ENCODE data around the gene AFAP1L2. TPM values are rescaled to one million over a fixed set of nuclear protein-coding genes. Genes with fewer than 3 reads are reported as not detected.

The AFAP1L2 gene
- polyA plus RNA-seq, 6 donors from 2014 or later, result 1.9 to 4.3 (median 3.3) TPM; not detected in 1

DNA sequence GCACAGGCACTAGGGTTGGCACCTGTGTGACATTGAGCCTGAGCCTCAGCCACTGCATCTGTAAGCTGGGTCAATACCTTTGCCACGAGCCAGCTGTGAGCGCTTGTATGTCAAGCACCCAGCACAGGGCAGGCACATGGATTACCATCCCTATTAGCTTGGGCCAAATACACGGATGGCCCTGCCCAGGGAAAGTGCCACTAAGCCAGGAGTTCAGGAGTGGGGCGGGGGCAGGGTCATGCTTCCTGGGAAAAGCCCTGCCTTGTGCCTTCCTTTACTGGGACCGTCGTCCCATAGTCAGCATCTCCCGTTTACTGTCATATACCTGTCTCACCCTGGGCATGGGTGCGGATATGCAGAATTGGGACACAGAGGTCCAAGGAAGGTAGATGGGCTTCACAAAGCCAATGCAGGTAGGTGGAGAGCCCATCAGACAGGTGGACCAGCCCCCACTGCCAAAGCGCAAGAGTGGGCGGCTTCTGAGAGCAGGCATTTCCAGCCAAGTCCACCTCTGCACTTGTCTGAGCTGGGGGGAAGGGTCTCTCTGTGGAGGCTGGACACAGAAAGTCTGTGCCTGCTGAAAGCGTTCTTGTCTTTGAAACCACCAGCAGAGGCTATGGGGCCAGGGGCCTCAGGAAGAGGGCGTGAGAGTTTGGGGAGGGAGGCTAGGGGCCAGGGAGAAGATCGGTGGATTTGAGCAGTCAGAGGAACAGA is 92.6 kb downstream of the AFAP1L2 start:
- no peak overlapping the region for H3K4me3 Mint-ChIP-seq
- peak overlapping the region in 1 of 6 donors; percentile 13 for H3K27ac Mint-ChIP-seq
- no peaks in the 10 kb centered on the region for H3K9me3 Mint-ChIP-seq
- H3K27me3 Mint-ChIP-seq, result peaks cover 0 to 7% (median 3%) of the 10 kb centered on the region in 3 donors
- H3K4me1 Mint-ChIP-seq, result no peaks in the 10 kb centered on the region
- no peaks in the 10 kb centered on the region for H3K36me3 Mint-ChIP-seq
- DNase-seq (no peak), ATAC-seq (ENCODE audit: low read depth in 2 of 2) (no peak)

DNA sequence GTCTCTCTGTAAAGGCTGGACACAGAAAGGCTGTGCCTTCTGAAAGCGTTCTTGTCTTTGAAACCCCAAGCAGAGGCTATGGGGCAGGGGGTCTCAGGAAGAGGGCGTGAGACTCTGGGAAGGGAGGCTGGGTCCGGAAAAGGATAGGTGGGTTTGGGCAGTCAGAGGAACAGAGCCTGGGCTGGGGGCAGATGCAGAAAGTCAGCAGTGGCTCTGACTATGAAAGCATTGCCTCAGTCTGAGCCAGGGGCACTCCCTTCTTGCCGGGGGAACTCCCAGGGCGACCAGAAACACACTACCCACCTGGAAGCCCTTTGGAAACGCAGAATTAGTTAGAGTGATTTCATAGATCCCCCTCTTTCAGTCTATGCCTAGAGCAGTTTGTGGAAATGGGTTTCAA is 93.3 kb downstream of the AFAP1L2 start:
- H3K27ac Mint-ChIP-seq, result peak overlapping the region in 1 of 6 donors; percentile 42
- H3K4me3 Mint-ChIP-seq, result no peak overlapping the region
- no peaks in the 10 kb centered on the region for H3K36me3 Mint-ChIP-seq
- no peak for DNase-seq
- no peak for ATAC-seq (ENCODE audit: low read depth in 2 of 2)
- no peaks in the 10 kb centered on the region for H3K9me3 Mint-ChIP-seq
- H3K27me3 Mint-ChIP-seq, result peaks cover 0 to under 1% (median 0%) of the 10 kb centered on the region in 3 donors
- no peaks in the 10 kb centered on the region for H3K4me1 Mint-ChIP-seq

DNA sequence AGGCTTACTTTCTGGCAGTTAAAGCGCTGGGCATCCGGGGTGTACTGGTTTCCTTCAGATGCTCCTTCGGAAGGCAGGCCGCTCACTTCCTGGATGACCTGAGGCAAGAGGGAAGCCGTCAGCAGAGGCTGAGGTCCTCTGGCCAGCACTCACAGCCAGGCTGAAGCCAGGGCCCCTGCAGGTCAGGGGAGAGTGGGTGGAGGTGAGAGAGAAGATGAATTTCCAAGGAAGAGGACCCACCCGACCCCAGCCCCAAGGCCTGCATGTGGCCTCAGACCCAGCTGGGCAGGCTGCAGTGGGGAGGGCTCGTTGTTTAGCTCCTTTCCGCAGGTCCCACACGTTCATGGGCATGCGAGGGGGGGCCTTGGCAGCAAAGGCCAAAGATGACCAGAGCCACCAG is 94.0 kb downstream of the AFAP1L2 start:
- ATAC-seq (ENCODE audit: low read depth in 2 of 2) (no peak), DNase-seq (no peak)
- Mint-ChIP-seq H3K9me3 (no peaks in the 10 kb centered on the region), H3K4me1 (no peaks in the 10 kb centered on the region), H3K27ac (no peak overlapping the region), H3K36me3 (no peaks in the 10 kb centered on the region), H3K4me3 (no peak overlapping the region), H3K27me3 (no peaks in the 10 kb centered on the region)

DNA sequence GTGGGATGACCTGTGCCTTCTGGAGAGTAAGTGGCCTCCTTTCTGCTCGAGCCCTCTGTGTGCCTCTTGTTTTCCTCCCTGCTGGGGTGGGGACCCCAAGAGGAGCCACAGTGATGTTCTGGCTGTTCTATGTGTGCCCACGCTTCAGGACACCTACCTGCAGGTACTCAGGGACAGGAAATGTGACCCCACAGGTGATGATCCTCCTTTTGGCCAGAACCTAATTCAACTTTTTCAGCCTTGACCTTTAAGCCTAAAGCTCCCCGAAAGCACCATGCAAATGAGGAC is 95.0 kb downstream of the AFAP1L2 start:
- H3K36me3 Mint-ChIP-seq, result no peaks in the 10 kb centered on the region
- H3K27ac Mint-ChIP-seq, result no peak overlapping the region
- no peaks in the 10 kb centered on the region for H3K9me3 Mint-ChIP-seq
- ATAC-seq (ENCODE audit: low read depth in 2 of 2), result no peak
- H3K4me1 Mint-ChIP-seq, result peaks cover 2 to 5% (median 5%) of the 10 kb centered on the region in 3 donors
- H3K4me3 Mint-ChIP-seq, result peak overlapping the region in 1 of 8 donors; percentile 9
- no peaks in the 10 kb centered on the region for H3K27me3 Mint-ChIP-seq
- no peak for DNase-seq

DNA sequence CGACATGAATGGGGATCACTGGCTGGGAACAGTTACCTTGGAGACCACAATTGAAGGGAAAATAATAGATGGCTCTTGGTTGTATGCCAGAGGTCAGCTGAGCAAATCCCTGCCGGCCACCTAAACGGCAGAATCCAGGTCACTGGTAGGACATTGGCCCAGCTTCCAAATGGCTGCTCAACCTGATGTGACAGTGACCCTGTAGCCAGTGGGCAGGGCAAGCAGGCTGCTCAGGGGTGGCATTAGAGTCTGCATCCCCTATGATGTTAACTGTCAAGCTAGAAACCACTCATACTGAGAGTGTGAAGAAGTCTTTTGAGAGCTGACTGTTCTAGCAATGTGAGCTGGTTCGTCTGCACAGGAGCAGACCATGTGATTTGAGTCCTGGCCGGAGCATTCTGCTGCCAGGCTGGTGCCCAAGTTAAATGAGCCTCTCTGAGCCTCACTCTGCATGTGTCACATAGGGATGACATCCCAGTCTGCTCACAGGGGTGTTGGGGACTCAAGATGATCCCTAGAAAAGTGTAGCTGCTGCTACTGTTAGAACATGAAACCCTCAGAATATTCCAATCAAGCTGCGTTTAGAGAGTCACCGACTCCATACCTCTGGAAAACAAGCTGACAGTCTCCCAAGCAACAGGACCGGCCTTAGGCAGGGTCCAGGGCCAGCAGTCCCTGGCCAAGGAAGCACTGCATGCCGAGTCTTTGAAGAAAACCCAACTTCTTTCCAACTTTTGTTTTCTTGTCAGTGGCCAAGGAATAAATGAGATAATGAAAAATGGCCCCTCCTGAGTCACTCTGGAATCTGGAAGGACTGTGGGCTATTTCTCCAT is 95.6 kb downstream of the AFAP1L2 start:
- Mint-ChIP-seq H3K27ac (no peak overlapping the region), H3K4me1 (peaks cover 8 to 11% (median 10%) of the 10 kb centered on the region in 3 donors), H3K36me3 (no peaks in the 10 kb centered on the region), H3K9me3 (no peaks in the 10 kb centered on the region), H3K27me3 (no peaks in the 10 kb centered on the region), H3K4me3 (peak overlapping the region in 1 of 8 donors; percentile 9)
- ATAC-seq (ENCODE audit: low read depth in 2 of 2) (no peak), DNase-seq (no peak)

- Mint-ChIP-seq H3K4me1 (peaks cover 12 to 13% (median 13%) of the 10 kb centered on the region in 3 donors), H3K27me3 (no peaks in the 10 kb centered on the region), H3K36me3 (no peaks in the 10 kb centered on the region), H3K27ac (no peak overlapping the region), H3K9me3 (no peaks in the 10 kb centered on the region), H3K4me3 (peak overlapping the region in 1 of 8 donors; percentile 6)
- DNase-seq (no peak), ATAC-seq (ENCODE audit: low read depth in 2 of 2) (no peak)
Observed at GRCh38 chr10:114307731-114308130, 96.6 kb downstream of the AFAP1L2 start.

- Mint-ChIP-seq H3K9me3 (no peaks in the 10 kb centered on the region), H3K36me3 (no peaks in the 10 kb centered on the region), H3K27ac (no peak overlapping the region), H3K27me3 (no peaks in the 10 kb centered on the region), H3K4me1 (peaks cover 12 to 13% (median 13%) of the 10 kb centered on the region in 3 donors), H3K4me3 (peak overlapping the region in 6 of 8 donors; percentile 3 to 92 (median 44))
- ATAC-seq (ENCODE audit: low read depth in 2 of 2), result no peak
- no peak for DNase-seq
Observed at GRCh38 chr10:114306116-114306973, 98.0 kb downstream of the AFAP1L2 start.

- Mint-ChIP-seq H3K4me3 (peak overlapping the region in 7 of 8 donors; percentile 22 to 95 (median 92)), H3K4me1 (peaks cover 12 to 13% (median 13%) of the 10 kb centered on the region in 3 donors), H3K36me3 (no peaks in the 10 kb centered on the region), H3K27ac (no peak overlapping the region), H3K9me3 (no peaks in the 10 kb centered on the region), H3K27me3 (no peaks in the 10 kb centered on the region)
- no peak for DNase-seq
- no peak for ATAC-seq (ENCODE audit: low read depth in 2 of 2)
Observed at GRCh38 chr10:114305521-114305925, 98.8 kb downstream of the AFAP1L2 start.

- H3K9me3 Mint-ChIP-seq, result no peaks in the 10 kb centered on the region
- peak; percentile 78 to 81 for ATAC-seq (ENCODE audit: low read depth in 2 of 2)
- peaks cover 0 to 3% of the 10 kb centered on the region in 2 donors for H3K36me3 Mint-ChIP-seq
Observed at GRCh38 chr10:114304571-114305421, 99.5 kb downstream of the AFAP1L2 start.

DNA sequence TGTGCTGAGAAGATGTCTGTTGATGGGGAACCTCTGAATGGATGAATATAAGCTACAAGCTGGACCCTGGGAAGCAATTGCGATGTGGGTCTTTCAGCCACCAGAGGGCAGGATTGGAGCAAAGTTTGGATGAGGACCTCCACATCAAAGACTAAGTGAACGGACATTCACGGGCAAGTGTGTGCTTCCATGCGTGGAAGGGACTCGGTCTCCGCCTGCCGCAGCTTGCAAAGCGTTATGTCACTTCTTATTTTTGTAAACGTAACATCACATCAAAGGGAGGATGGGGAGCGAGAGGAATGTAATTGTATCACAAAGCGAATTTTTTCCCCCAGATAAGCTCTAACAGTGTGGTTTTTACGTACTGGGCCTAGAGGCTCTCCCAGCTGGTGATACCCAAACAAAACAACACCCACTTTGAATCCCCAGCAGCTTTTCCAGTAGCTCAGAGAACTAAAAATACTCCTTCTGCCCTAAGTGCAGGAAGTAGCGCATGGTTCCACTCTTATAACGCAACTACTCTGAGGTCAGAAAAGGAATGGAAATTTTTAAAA is 100.2 kb downstream of the AFAP1L2 start:
- DNase-seq (peak; percentile 54), ATAC-seq (ENCODE audit: low read depth in 2 of 2) (peak; percentile 62 to 65)
- peak overlapping the region; percentile 83 to 95 (median 92) for H3K4me3 Mint-ChIP-seq
- H3K27me3 Mint-ChIP-seq, result no peaks in the 10 kb centered on the region
- H3K4me1 Mint-ChIP-seq, result peaks cover 12 to 13% (median 13%) of the 10 kb centered on the region in 3 donors
- peak overlapping the region in 4 of 6 donors; percentile 26 to 80 (median 52) for H3K27ac Mint-ChIP-seq
- peaks cover 4 to 7% of the 10 kb centered on the region in 2 donors for H3K36me3 Mint-ChIP-seq
- H3K9me3 Mint-ChIP-seq, result no peaks in the 10 kb centered on the region

More at GRCh38 chr10:114304571-114305421, 99.5 kb downstream of the AFAP1L2 start:
- DNase-seq, result peak; percentile 54
- Mint-ChIP-seq H3K27ac (peak overlapping the region in 4 of 6 donors; percentile 29 to 80 (median 52)), H3K4me1 (peaks cover 12 to 13% (median 13%) of the 10 kb centered on the region in 3 donors), H3K4me3 (peak overlapping the region; percentile 83 to 95 (median 92)), H3K27me3 (no peaks in the 10 kb centered on the region)

GRCh38 chr10:114303556-114303955 is 100.7 kb downstream of the AFAP1L2 start:
- Mint-ChIP-seq H3K36me3 (peaks cover 4 to 10% of the 10 kb centered on the region in 2 donors), H3K27ac (peak overlapping the region in 3 of 6 donors; percentile 37 to 80 (median 51)), H3K4me1 (peaks cover 12 to 13% (median 13%) of the 10 kb centered on the region in 3 donors), H3K9me3 (no peaks in the 10 kb centered on the region), H3K27me3 (no peaks in the 10 kb centered on the region), H3K4me3 (peak overlapping the region in 7 of 8 donors; percentile 9 to 95 (median 92))
- ATAC-seq (ENCODE audit: low read depth in 2 of 2) (no peak), DNase-seq (no peak)
